PC-9 (cell line): ENCODE data around the gene PRKAR2B. TPM values are rescaled to one million over a fixed set of nuclear protein-coding genes. Genes with fewer than 3 reads are reported as not detected.

Experiments
- BruUV-seq: library from RNA; stranded (reverse); fragments of 400-500 nt; replicated peaks from 2 replicates; lab custom pipeline; 2021; lab: Mats Ljungman, UMichigan
- CTCF ChIA-PET: fragments of 300-600 bp; sonication (Branson Sonifier 250); formaldehyde crosslinking; loops from one replicate; lab custom pipeline; 2022; ENCODE audit warnings: antibody characterized with exemption; lab: Charles Lee
- POLR2A ChIA-PET: fragments of 300-600 bp; sonication (Branson Sonifier 250); formaldehyde crosslinking; loops from one replicate; lab custom pipeline; 2022; ENCODE audit warnings: antibody characterized with exemption; ENCODE audit not compliant: unreplicated experiment; lab: Charles Lee
- DNase-seq, 2 experiments: peaks; one replicate each; pipeline versions ENCODE4 v3.0.0 to v3.0.0-alpha.2; 2015 to 2022; ENCODE audit warnings: mixed read lengths in 1 of 2
- H2AFZ ChIP-seq: fragments of 200-600 bp; sonication (generic); 2 replicates; pipeline ENCODE4 v1.8.1; 2017; ENCODE audit warnings: antibody characterized with exemption
- H3F3A ChIP-seq: fragments of 200-600 bp; sonication (generic); 2 replicates; pipeline ENCODE4 v1.8.1; 2017; ENCODE audit warnings: antibody characterized with exemption, mild to moderate bottlenecking, low read depth; ENCODE audit not compliant: insufficient read depth
- H3K27ac ChIP-seq: fragments of 200-600 bp; sonication (generic); 2 replicates; pipeline ENCODE4 v1.6.1; 2016; ENCODE audit warnings: mixed run types
- H3K27me3 ChIP-seq: fragments of 200-600 bp; sonication (generic); 2 replicates; pipeline ENCODE4 v1.6.1; 2016; ENCODE audit warnings: low read depth, mixed run types; ENCODE audit not compliant: insufficient read depth
- H3K36me3 ChIP-seq: fragments of 200-600 bp; sonication (generic); 2 replicates; pipeline ENCODE4 v1.6.1; 2016; ENCODE audit warnings: low read depth, mixed run types
- H3K4me1 ChIP-seq: fragments of 200-600 bp; sonication (generic); replicated peaks from 2 replicates; pipeline ENCODE4 v1.6.1; 2016; ENCODE audit warnings: mixed run types; ENCODE audit not compliant: insufficient read depth
- H3K4me2 ChIP-seq: fragments of 200-600 bp; sonication (generic); 2 replicates; pipeline ENCODE4 v1.6.1; 2017; ENCODE audit warnings: mixed run types
- H3K4me3 ChIP-seq: fragments of 200-600 bp; sonication (generic); 2 replicates; pipeline ENCODE4 v1.6.1; 2016; ENCODE audit warnings: mixed run types
- H3K79me2 ChIP-seq: fragments of 200-600 bp; sonication (generic); 2 replicates; pipeline ENCODE4 v1.6.1; 2017; ENCODE audit warnings: low read depth, mixed run types
- H3K9me2 ChIP-seq: fragments of 200-600 bp; sonication (generic); 2 replicates; pipeline ENCODE4 v1.8.1; 2017; ENCODE audit warnings: mild to moderate bottlenecking; ENCODE audit not compliant: insufficient read depth
- H3K9me3 ChIP-seq: fragments of 200-600 bp; sonication (generic); 2 replicates; pipeline ENCODE4 v1.8.1; 2016; ENCODE audit warnings: low read depth; ENCODE audit not compliant: insufficient read depth
- H4K20me1 ChIP-seq: fragments of 200-600 bp; sonication (generic); 2 replicates; pipeline ENCODE4 v1.8.1; 2017; ENCODE audit not compliant: insufficient read depth
- CTCF ChIP-seq: fragments of 200-600 bp; sonication (generic); conservative IDR thresholded peaks from 2 replicates; pipeline ENCODE4 v1.6.1; 2017; ENCODE audit warnings: mixed run types, antibody characterized with exemption, mild to moderate bottlenecking, moderate library complexity
- EZH2 ChIP-seq: fragments of 200-600 bp; sonication (generic); IDR thresholded peaks from 2 replicates; pipeline ENCODE4 v1.8.0; 2017; ENCODE audit warnings: antibody characterized with exemption, low read depth
- intact Hi-C: fragments of 100-400 bp; cut with micrococcal nuclease; formaldehyde crosslinking; loops from one replicate; pipeline ENCODE4 v1.10.0; 2022; ENCODE audit not compliant: unreplicated experiment
- total RNA-seq: library from RNA; stranded (reverse); gene quantifications from 2 replicates; pipeline ENCODE4 v1.2.3, GENCODE V29; 2021

The PRKAR2B gene
- total RNA-seq, 1 experiment from 2014 or later = 2.9 TPM

- Histone ChIP-seq H3K4me1 (no peaks in the 10 kb centered on the region), H3K27ac (no peak overlapping the region), H2AFZ (no peak overlapping the region), H3K4me2 (no peak overlapping the region), H3K9me3 (no peaks in the 10 kb centered on the region), H4K20me1 (no peaks in the 10 kb centered on the region), H3K36me3 (0 out of 2 replicates have a peak, but pooled peaks cover 10% of the 10 kb centered on the region), H3K27me3 (no peaks in the 10 kb centered on the region), H3K9me2 (no peaks in the 10 kb centered on the region), H3K4me3 (no peak overlapping the region), H3K79me2 (no peaks in the 10 kb centered on the region), H3F3A (peaks cover 8% of the 10 kb centered on the region; the same call in 1 of the 2 replicates)
- intact Hi-C loops = loop anchor here (10.0 kb wide), 2 partner anchors 357 to 937 kb away; partner anchors contain the start of genes COG5 and DUS4L
- no TSS peak for BruUV-seq
- TF ChIP-seq EZH2 = no peak
- ChIA-PET POLR2A (interaction anchor here (0.5 to 0.6 kb wide), 2 partner anchors 189 to 535 kb away, joined by 3 read pairs; no protein-coding TSS in a partner anchor), CTCF (interaction anchor here (0.6 kb wide), 1 partner anchor 132 kb away, joined by 3 read pairs; no protein-coding TSS in a partner anchor)
- DNase-seq = no peak
Measured at GRCh38 chr7:107207459-107207858, 163.0 kb downstream of the PRKAR2B start.

- no peaks in the 10 kb centered on the region for H3K79me2 ChIP-seq
- no peak for TF ChIP-seq CTCF
- TF ChIP-seq EZH2 = no peak
- BruUV-seq = no TSS peak
- no peaks in the 10 kb centered on the region for H3K27me3 ChIP-seq
- H3K36me3 ChIP-seq = 0 out of 2 replicates have a peak, but pooled peaks cover 5% of the 10 kb centered on the region
- H3K9me2 ChIP-seq = no peaks in the 10 kb centered on the region
- H3K4me2 ChIP-seq = no peak overlapping the region
- intact Hi-C loops = loop anchor here (10.0 kb wide), 2 partner anchors 357 to 937 kb away; partner anchors contain the start of genes COG5 and DUS4L
- peaks cover 6% of the 10 kb centered on the region; the same call in 1 of the 2 replicates for H3F3A ChIP-seq
- H3K27ac ChIP-seq = no peak overlapping the region
- no peaks in the 10 kb centered on the region for H4K20me1 ChIP-seq
- ChIA-PET CTCF (interaction anchor here (0.6 kb wide), 1 partner anchor 131 kb away, joined by 3 read pairs; no protein-coding TSS in a partner anchor), POLR2A (interaction anchor here (0.5 kb wide), 1 partner anchor 188 kb away, joined by 3 read pairs; no protein-coding TSS in a partner anchor)
- H2AFZ ChIP-seq = no peak overlapping the region
- H3K4me3 ChIP-seq = no peak overlapping the region
- H3K4me1 ChIP-seq = no peaks in the 10 kb centered on the region
- DNase-seq = no peak
- no peaks in the 10 kb centered on the region for H3K9me3 ChIP-seq
Measured at GRCh38 chr7:107208024-107208521, 163.6 kb downstream of the PRKAR2B start.

GRCh38 chr7:107208563-107208962, 164.1 kb downstream of the PRKAR2B start:
- intact Hi-C loops = loop anchor here (10.0 kb wide), 2 partner anchors 356 to 936 kb away; partner anchors contain the start of genes COG5 and DUS4L
- Histone ChIP-seq H3K4me2 (no peak overlapping the region), H3F3A (peaks cover 6% of the 10 kb centered on the region; the same call in 1 of the 2 replicates), H3K4me1 (no peaks in the 10 kb centered on the region), H4K20me1 (no peaks in the 10 kb centered on the region), H3K9me3 (no peaks in the 10 kb centered on the region), H3K36me3 (0 out of 2 replicates have a peak, but pooled peaks cover 5% of the 10 kb centered on the region), H3K9me2 (no peaks in the 10 kb centered on the region), H3K27me3 (no peaks in the 10 kb centered on the region), H3K79me2 (no peaks in the 10 kb centered on the region), H3K4me3 (no peak overlapping the region), H3K27ac (no peak overlapping the region), H2AFZ (no peak overlapping the region)
- no peak for TF ChIP-seq EZH2
- no peak for TF ChIP-seq CTCF
- BruUV-seq = no TSS peak
- CTCF ChIA-PET = interaction anchor here (0.5 kb wide), 1 partner anchor 666 kb away, joined by 4 read pairs; no protein-coding TSS in a partner anchor
- POLR2A ChIA-PET = no interaction called here
- DNase-seq = no peak
